Rectal smooth muscle tissue (tissue), 1 donor: Measurements from ENCODE around the gene PTPRD.

Experiments used
- H3K27ac ChIP-seq: one replicate; pipeline ENCODE4 v1.7.0; 2013; ENCODE audit warnings: low read depth, low read length, inconsistent platforms
- H3K27me3 ChIP-seq: one replicate; pipeline ENCODE4 v1.7.0; 2013; ENCODE audit warnings: low read length; ENCODE audit not compliant: control insufficient read depth, insufficient read depth
- H3K36me3 ChIP-seq: one replicate; pipeline ENCODE4 v1.7.0; 2013; ENCODE audit warnings: low read length; ENCODE audit not compliant: control insufficient read depth, insufficient read depth
- H3K4me1 ChIP-seq: one replicate; pipeline ENCODE4 v1.7.0; 2013; ENCODE audit warnings: low read length; ENCODE audit not compliant: control insufficient read depth, insufficient read depth
- H3K4me3 ChIP-seq: one replicate; pipeline ENCODE4 v1.7.0; 2013; ENCODE audit warnings: low read length
- H3K9ac ChIP-seq: one replicate; pipeline ENCODE4 v1.7.0; 2013; ENCODE audit warnings: low read length

The PTPRD gene

DNA sequence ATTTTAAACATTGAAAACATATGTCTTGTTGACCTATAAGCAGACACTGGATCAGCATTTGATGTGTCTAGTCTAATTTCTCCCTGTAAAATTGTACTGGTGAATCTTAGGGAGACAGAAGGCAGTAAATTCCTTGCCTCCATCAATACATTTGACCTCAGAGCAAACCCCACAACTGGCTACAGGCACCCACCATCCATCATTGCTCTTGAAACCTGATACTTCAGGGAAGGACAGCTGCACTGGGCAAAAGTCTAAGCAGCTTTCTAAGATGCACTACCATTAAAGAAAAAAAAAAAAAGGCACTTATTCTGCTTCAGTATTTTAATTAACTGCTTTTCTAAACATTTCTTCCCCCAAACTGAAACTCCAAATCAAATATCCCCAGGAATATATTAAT, 1761.9 kb downstream of the PTPRD start:
- no peak overlapping the region for H3K27ac ChIP-seq
- H3K4me3 ChIP-seq = no peak overlapping the region
- no peaks in the 10 kb centered on the region for H3K4me1 ChIP-seq
- no peak overlapping the region for H3K9ac ChIP-seq
- H3K27me3 ChIP-seq = no peaks in the 10 kb centered on the region
- no peaks in the 10 kb centered on the region for H3K36me3 ChIP-seq

DNA sequence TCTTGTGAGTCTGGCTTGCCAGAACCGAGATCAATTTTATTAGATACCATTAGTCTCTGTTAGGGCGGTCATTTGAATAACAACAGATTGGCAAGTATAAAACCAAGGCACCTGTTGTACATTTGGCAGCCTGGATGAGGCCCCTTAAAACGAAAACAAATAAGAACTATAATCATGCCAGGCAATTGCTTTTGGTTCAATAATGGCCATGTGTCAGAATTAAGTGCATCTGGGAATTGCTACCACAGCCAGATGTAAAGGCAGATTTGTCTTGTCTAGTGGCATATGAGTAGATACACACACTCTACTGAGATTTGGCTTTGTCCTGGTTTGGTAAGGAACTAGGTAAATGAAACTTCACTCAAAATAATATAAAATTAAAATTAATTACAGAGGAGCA, 1767.0 kb downstream of the PTPRD start:
- Histone ChIP-seq H3K4me3 (no peak overlapping the region), H3K27me3 (no peaks in the 10 kb centered on the region), H3K27ac (no peak overlapping the region), H3K4me1 (no peaks in the 10 kb centered on the region), H3K36me3 (no peaks in the 10 kb centered on the region), H3K9ac (no peak overlapping the region)

DNA sequence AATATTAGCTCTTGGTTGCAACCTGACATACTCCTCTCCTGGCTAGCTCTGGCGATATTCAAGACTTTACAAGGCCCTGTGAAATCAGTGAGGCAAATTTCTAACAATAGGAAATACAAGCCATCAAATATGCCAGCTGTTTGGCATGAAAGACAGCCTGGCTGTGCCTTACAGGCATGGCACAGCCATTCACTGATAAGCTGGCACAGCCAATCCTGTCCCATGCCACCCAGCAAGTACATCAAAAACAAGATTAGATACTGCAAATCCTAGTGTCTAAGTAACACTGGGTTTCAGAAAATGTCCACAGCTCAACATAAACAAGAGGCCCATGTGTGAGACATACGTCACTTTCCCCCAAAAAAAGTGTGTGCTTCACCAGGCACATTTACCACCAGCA, 1767.4 kb downstream of the PTPRD start:
- no peak overlapping the region for H3K27ac ChIP-seq
- H3K9ac ChIP-seq = no peak overlapping the region
- H3K4me1 ChIP-seq = no peaks in the 10 kb centered on the region
- no peaks in the 10 kb centered on the region for H3K27me3 ChIP-seq
- no peaks in the 10 kb centered on the region for H3K36me3 ChIP-seq
- H3K4me3 ChIP-seq = no peak overlapping the region

DNA sequence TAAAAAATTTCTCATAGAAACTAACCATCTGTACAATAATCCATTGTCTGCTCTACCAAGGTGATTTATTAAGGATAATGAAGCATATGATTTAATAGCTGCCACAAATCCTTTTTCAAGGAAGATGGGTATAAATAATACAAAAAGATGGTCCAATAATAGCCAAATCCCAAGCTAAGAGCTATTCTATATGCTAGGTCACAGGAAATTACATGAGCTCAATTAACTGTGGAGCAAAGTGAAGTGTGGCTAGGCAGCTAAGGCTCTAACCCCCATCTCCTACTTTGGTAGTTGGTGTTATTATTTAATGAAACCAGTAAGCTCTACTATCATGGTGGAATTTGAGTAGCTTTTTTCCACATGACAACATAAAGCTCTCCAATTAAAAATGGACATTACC, 1768.3 kb downstream of the PTPRD start:
- Histone ChIP-seq H3K27ac (no peak overlapping the region), H3K36me3 (no peaks in the 10 kb centered on the region), H3K4me1 (no peaks in the 10 kb centered on the region), H3K4me3 (no peak overlapping the region), H3K27me3 (no peaks in the 10 kb centered on the region), H3K9ac (no peak overlapping the region)

DNA sequence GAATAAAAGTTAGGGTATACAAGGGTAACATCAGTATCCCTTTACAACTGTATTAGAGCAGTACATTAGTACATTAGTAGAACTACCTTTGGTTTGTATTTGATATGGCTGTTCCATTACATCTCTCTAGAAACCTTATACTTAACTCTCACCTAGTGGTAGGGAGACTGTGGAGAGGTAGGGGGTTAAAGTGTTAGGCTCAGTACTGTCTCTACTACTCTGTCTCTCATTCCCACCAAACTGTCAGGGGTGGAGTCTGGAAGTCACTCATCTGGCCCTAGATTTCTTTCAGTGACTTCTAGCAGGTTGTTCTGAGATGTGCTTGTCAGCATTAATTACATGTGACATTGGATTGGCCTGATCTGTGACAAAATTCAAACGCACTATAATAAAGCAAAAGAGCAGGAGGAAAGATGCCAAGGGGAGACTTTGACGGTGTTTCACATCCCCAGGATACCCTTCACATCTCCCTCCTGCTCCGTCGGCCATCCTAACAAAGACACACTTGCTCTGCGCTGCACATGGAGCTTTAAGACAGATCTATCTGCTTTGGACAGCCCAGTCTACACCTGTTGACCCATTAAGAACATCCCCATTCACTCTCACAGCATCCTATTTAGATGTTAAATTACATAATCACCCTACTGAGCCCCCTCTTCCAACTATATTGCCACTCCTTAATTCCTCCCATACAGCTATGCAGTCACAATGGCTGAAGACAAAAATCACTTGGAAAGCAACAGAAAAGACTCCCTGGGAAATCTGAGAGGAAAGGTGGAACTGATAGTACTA, 1770.2 kb downstream of the PTPRD start:
- Histone ChIP-seq H3K4me3 (no peak overlapping the region), H3K27me3 (no peaks in the 10 kb centered on the region), H3K27ac (no peak overlapping the region), H3K36me3 (no peaks in the 10 kb centered on the region), H3K4me1 (no peaks in the 10 kb centered on the region), H3K9ac (no peak overlapping the region)

DNA sequence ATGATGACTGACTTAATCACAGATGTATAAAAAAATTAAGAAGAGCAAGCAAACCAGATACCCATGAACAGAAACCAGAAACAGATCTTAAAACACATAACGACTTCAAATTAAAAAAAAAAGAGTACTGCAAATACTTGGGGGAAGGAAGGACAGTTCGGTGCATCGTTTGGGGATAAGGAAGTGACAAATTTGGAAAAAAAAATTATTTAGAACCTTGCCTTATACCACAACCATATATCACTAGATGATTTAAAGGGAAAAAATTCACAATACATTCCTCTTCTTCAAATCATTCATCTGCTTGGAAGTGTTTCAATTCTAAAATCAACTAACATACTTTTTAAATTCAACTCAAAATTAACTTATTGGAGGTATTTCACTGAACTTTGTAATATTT, 1774.7 kb downstream of the PTPRD start:
- Histone ChIP-seq H3K9ac (no peak overlapping the region), H3K36me3 (no peaks in the 10 kb centered on the region), H3K4me3 (no peak overlapping the region), H3K4me1 (no peaks in the 10 kb centered on the region), H3K27ac (no peak overlapping the region), H3K27me3 (no peaks in the 10 kb centered on the region)

DNA sequence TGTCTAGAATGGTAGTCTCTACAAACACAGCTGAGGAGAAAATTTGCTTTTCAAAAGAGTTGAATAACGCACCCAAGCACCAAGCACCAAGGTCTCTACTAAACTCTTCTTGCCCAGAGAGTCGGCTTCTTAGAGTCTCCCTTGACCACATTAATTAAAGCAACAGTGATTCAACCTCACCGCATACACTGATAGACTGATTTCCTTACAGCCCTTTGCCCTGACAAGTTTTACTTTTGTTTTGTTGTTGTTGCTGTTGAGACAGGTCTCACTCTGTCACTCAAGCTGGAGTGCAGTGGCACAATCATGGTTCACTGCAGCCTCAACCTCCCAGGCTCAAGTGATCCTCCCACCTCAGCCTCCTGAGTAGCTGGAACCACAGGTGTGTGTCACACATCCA, 1777.5 kb downstream of the PTPRD start:
- Histone ChIP-seq H3K4me3 (no peak overlapping the region), H3K36me3 (no peaks in the 10 kb centered on the region), H3K9ac (no peak overlapping the region), H3K27me3 (no peaks in the 10 kb centered on the region), H3K27ac (no peak overlapping the region), H3K4me1 (no peaks in the 10 kb centered on the region)

DNA sequence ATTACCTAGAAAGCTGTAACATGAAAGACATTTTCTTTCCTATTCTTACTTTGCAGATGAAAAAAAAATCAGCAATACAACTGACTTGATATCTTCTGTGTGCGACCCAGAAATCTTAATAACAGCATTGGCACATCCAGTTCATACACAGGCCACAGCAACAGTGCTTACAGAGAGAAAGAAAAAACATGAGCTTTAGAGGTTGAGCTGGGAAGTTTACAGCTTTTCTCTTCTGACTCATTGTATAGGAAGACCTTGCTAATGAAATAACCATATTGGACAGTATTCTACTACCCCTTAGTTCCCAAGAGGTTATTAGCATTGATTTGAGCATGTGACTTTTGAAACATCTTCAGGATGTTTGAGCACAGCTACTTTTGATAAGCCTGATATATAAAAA, 1779.8 kb downstream of the PTPRD start:
- no peak overlapping the region for H3K27ac ChIP-seq
- no peaks in the 10 kb centered on the region for H3K4me1 ChIP-seq
- H3K27me3 ChIP-seq = no peaks in the 10 kb centered on the region
- H3K4me3 ChIP-seq = no peak overlapping the region
- H3K36me3 ChIP-seq = no peaks in the 10 kb centered on the region
- no peak overlapping the region for H3K9ac ChIP-seq

DNA sequence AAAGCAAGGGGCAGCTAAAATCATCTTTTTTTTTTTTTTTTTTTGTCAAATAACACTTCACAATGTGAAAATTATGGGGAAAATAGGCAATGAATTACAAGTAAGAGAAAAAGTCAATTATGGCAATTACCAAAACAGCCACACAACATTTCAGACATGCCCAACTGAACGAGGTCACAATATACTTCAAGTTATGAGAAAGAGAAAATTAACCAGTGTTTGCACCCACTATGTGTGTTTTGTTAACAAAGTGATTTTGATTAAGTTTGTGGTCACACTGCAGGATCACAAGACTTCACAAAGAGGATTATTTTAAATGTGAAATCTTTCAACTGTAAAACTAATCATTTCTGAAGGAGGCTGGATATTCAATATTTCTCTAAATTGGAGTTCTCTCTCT, 1780.4 kb downstream of the PTPRD start:
- no peaks in the 10 kb centered on the region for H3K4me1 ChIP-seq
- no peak overlapping the region for H3K9ac ChIP-seq
- H3K36me3 ChIP-seq = no peaks in the 10 kb centered on the region
- no peak overlapping the region for H3K4me3 ChIP-seq
- H3K27me3 ChIP-seq = no peaks in the 10 kb centered on the region
- no peak overlapping the region for H3K27ac ChIP-seq

DNA sequence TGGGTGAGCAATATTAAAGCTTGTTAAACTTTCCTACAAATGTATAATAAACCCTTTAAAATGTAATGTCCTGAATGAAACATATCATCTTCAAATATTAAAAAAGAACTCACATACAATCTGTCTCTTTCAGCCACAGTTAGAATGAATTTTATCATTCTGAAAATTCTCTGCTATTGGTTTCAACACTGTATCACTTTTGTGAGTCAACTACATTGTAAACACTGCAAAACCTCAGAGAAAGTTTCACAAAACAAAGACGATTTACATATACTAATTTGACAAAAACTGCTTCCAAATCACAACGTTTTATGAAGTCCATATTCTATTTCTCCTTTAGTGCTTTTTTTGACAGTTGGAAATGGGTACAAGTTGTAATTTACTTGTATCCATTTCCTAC, 1781.2 kb downstream of the PTPRD start:
- no peak overlapping the region for H3K27ac ChIP-seq
- H3K4me1 ChIP-seq = no peaks in the 10 kb centered on the region
- H3K36me3 ChIP-seq = no peaks in the 10 kb centered on the region
- no peaks in the 10 kb centered on the region for H3K27me3 ChIP-seq
- no peak overlapping the region for H3K9ac ChIP-seq
- H3K4me3 ChIP-seq = no peak overlapping the region

DNA sequence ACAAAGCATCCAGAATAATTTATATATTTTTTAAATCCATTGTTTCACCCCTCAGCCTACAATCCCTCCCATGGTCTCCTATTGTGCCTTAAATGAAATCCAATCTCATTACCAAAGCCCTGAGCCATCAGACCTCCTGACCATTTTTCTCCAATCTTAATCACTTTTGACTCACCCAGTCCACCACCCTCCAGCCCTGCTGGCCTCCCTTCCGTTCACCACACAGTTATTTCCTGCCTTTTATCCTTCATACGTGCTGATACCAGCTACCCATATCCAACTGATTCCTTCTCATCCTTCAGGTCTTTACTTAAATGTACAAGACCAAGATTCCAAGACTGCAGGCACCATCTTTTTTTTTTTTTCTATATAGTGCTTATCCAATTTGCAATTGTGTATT, 1786.5 kb downstream of the PTPRD start:
- Histone ChIP-seq H3K9ac (no peak overlapping the region), H3K4me1 (no peaks in the 10 kb centered on the region), H3K27me3 (no peaks in the 10 kb centered on the region), H3K36me3 (no peaks in the 10 kb centered on the region), H3K27ac (no peak overlapping the region), H3K4me3 (no peak overlapping the region)

DNA sequence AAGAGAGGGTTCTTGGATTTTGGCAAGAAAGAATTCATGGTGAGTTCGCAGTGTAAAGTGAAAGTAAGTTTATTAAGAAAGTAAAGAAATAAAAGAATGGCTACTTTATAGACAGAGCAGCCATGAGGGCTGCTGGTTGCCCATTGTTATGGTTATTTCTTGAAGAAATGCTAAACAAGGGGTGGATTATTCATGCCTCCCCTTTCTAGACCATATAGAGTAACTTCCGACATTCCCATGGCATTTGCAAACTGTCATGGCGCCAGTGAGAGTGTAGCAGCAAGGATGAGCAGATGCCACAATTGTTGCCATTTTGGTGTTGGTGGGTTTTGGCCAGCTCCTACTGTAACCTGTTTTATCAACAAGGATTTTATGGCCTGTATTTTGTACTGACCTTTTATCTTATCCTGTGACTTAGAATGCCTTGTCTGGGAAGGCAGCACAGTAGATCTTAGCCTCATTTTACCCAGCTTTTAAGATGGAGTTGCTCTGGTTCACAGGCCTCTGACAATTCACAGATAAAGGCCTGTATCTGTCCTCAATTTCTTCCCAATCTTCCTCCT, 1787.1 kb downstream of the PTPRD start:
- Histone ChIP-seq H3K27ac (no peak overlapping the region), H3K4me3 (no peak overlapping the region), H3K36me3 (no peaks in the 10 kb centered on the region), H3K27me3 (no peaks in the 10 kb centered on the region), H3K4me1 (no peaks in the 10 kb centered on the region), H3K9ac (no peak overlapping the region)
